Neutrophil (primary cell): Measurements from ENCODE around the gene CLCF1.

Source experiments
- H3K27ac ChIP-seq: fragments of 200-600 bp; sonication (generic); 2 replicates; pipeline ENCODE4 v1.5.1; 2016; ENCODE audit warnings: mild to moderate bottlenecking, moderate library complexity
- H3K27me3 ChIP-seq: fragments of 200-600 bp; sonication (generic); 2 replicates; pipeline ENCODE4 v1.6.0; 2016; ENCODE audit warnings: mild to moderate bottlenecking
- H3K36me3 ChIP-seq: fragments of 200-600 bp; sonication (generic); 2 replicates; pipeline ENCODE4 v1.5.1; 2017
- H3K4me1 ChIP-seq, 2 experiments: fragments of 200-600 bp in 1 of 2; sonication (generic) in 1 of 2; 1 replicate in 1 of 2; 2 replicates in 1 of 2; pipeline versions ENCODE4 v1.5.1 to v1.6.1; 2013 to 2016; ENCODE audit warnings: low read depth in 1 of 2, low read length in 1 of 2, mild to moderate bottlenecking in 1 of 2, moderate library complexity in 1 of 2; ENCODE audit not compliant: control insufficient read depth in 1 of 2, insufficient read depth in 1 of 2
- H3K4me3 ChIP-seq, 2 experiments: fragments of 200-600 bp in 1 of 2; sonication (generic) in 1 of 2; 1 replicate in 1 of 2; 2 replicates in 1 of 2; pipeline ENCODE4 v1.5.1; 2013 to 2016; ENCODE audit warnings: low read depth in 1 of 2, low read length in 1 of 2, mild to moderate bottlenecking in 1 of 2, moderate library complexity in 1 of 2
- H3K9me3 ChIP-seq: fragments of 200-600 bp; sonication (generic); 2 replicates; pipeline ENCODE4 v1.5.1; 2016
- TF ChIP-seq, protein P1 (sequence below): fragments of 200-600 bp; sonication (generic); IDR thresholded peaks from 2 replicates; pipeline ENCODE4 v1.5.1; 2016; ENCODE audit warnings: antibody characterized with exemption

The CLCF1 gene

DNA sequence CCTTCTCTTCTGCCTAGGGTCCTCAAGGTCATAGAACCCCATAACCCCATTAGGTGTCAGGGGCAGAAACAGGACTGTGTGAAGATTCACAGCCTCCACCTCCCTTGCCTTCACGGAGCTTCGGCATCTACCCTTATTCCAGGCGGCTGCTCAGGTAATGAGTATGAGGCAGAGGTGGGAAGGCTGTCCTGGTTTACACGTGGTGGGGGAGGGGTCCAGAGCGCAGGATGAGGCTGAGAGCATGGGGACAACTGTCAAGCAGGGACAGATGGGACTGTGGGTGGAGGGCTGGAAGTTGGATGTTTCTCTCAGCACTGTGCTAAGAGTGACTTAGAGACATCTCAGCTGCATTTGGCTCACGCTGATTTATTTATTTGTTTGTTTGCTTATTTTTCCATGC lies 14.1 kb upstream of the CLCF1 start:
- H3K4me1 ChIP-seq: peaks cover 21 to 22% of the 10 kb centered on the region in 2 experiments
- H3K4me3 ChIP-seq: no peak overlapping the region
- peaks cover 4% of the 10 kb centered on the region for H3K27me3 ChIP-seq

DNA sequence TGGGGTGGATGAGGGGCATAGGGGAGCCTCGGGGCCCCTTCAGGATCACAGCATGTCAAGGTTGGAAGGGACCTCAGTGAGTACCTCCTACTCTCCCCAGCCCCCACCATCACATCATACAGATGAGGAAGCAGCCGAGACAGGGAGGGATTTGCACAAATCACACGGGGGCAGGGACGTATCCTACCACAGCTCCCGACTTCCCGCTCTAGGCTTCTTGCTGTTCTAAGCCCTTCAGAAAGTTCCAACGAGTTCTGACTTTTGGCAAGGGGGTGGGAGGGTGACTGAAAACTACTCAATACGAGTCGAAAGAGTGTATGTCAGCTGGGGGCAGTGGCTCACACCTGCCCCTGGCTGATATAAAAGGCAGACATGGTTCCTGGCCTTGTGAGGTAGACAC lies 13.7 kb upstream of the CLCF1 start:
- Histone ChIP-seq H3K27me3 (peaks cover 4% of the 10 kb centered on the region), H3K4me1 (peaks cover 21 to 22% of the 10 kb centered on the region in 2 experiments), H3K27ac (no peak overlapping the region), H3K9me3 (no peaks in the 10 kb centered on the region), H3K36me3 (no peaks in the 10 kb centered on the region), H3K4me3 (no peak overlapping the region)
- TF ChIP-seq, protein P1, sequence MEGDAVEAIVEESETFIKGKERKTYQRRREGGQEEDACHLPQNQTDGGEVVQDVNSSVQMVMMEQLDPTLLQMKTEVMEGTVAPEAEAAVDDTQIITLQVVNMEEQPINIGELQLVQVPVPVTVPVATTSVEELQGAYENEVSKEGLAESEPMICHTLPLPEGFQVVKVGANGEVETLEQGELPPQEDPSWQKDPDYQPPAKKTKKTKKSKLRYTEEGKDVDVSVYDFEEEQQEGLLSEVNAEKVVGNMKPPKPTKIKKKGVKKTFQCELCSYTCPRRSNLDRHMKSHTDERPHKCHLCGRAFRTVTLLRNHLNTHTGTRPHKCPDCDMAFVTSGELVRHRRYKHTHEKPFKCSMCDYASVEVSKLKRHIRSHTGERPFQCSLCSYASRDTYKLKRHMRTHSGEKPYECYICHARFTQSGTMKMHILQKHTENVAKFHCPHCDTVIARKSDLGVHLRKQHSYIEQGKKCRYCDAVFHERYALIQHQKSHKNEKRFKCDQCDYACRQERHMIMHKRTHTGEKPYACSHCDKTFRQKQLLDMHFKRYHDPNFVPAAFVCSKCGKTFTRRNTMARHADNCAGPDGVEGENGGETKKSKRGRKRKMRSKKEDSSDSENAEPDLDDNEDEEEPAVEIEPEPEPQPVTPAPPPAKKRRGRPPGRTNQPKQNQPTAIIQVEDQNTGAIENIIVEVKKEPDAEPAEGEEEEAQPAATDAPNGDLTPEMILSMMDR: no peak

More for the DNA sequence above, 14.1 kb upstream of the CLCF1 start:
- Histone ChIP-seq H3K27ac (no peak overlapping the region), H3K36me3 (no peaks in the 10 kb centered on the region), H3K9me3 (no peaks in the 10 kb centered on the region)
- TF ChIP-seq, protein P1: no peak

DNA sequence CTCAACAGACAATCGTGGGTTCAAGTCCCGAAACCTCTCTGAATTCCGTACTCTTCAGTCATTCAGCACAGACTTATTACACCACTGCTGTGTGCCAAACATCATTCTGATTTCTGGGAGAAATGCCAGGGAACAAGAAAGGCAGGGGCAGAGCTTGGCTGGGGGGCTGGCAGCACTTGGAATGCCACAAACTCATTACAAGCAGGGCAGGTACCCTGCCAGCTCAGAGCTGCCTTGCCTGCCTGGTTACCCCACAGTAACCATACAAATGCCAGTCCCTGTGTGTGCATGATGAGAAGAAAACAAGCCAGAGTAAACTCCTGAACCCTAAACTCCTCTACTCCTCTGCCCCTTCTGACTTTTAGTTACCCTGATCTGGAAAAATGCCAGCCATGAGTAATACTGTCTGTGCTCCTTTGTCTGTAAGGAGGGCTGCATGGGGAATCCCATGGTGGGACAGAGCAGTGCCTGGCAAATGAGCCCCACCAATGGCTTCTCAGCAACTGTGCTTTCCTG lies 11.5 kb upstream of the CLCF1 start:
- TF ChIP-seq, protein P1: no peak
- H3K9me3 ChIP-seq: no peaks in the 10 kb centered on the region
- peaks cover 4% of the 10 kb centered on the region for H3K27me3 ChIP-seq
- H3K27ac ChIP-seq: no peak overlapping the region
- H3K36me3 ChIP-seq: no peaks in the 10 kb centered on the region
- no peak overlapping the region for H3K4me3 ChIP-seq
- H3K4me1 ChIP-seq: peaks cover 26 to 32% of the 10 kb centered on the region in 2 experiments

DNA sequence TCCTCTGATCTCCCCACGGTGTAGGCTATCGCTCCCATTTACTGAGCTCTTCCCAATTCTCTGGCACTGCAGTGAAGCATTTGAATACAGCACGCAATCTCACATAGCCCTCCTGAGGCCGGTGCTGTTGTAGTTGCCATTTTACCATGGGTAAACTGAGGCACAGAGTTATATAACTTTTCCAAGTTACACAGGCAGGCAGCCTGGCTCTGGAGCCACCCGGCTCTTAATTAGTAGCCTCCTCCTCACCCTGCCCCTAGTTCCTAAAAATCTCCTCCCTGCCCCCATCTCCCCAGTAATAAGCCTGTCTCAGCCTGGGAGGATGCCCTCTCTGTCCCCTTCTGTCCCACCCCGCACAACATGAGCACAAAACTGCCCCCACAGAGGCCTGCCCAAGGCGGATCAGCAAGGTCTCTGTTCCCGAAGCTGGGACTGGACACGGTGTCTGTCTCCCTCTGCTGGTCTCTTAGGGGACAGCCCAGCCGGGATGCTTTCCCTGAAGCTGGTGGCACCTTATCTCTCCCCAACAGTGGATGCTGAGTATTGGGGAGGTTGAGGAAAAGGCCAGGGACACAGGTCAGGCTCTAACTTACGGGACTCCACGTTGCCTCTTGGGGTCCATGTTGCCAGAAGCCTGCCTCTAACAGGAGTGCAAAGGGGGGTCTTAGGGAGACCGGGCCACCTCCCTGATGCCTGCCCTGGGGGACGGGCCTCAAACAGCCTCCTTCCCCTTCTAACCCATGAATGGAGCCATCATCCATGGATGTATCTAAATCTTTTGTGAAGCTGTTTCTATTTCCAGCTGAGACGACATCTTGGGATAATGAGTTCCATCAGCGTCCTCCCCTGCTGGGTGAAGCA lies 9.1 kb upstream of the CLCF1 start:
- TF ChIP-seq, protein P1: peak; percentile 97
- H3K27me3 ChIP-seq: peaks cover 4% of the 10 kb centered on the region

DNA sequence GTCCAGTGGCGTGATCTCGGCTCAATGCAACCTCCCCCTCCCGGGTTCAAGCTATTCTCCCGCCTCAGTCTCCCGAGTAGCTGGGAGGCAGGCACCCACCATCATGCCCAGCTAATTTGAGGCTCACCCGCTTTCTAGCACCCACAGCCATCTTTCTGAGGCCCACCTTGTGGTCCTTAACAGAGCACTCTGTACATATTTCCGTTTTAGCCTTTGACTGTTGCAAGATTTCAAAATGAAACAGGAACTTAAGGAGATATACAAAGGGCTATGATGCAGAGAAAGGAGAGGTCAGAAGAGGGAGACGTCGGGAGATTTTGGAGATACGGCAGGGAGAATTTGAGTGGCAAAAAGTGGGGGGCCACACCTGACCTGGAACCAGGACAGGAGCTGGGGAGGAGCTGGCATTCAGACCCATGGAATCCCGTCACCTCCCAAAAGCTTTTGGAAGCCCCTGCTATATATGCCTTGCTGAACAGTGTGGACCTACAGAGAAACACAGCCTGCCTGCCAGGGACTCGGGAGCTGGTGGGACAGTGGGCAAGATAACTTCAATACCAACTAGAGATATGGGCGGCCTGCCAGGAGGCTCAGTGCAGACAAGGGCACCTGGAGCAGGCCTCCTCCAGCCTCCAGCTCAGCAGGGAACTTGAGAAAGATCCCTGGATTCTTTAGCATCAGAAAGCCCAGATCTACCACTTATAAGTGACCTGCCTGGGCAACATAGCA lies 8.0 kb upstream of the CLCF1 start:
- TF ChIP-seq, protein P1: peak; percentile 25
- Histone ChIP-seq H3K36me3 (no peaks in the 10 kb centered on the region), H3K27ac (peak overlapping the region; percentile 84), H3K27me3 (no peaks in the 10 kb centered on the region), H3K9me3 (no peaks in the 10 kb centered on the region), H3K4me3 (peak overlapping the region; percentile 44 to 51), H3K4me1 (peaks cover 36 to 41% of the 10 kb centered on the region in 2 experiments)

More for the DNA sequence above, 9.1 kb upstream of the CLCF1 start:
- H3K4me1 ChIP-seq: peaks cover 41% of the 10 kb centered on the region in 2 experiments
- no peaks in the 10 kb centered on the region for H3K9me3 ChIP-seq
- peak overlapping the region; percentile 84 for H3K27ac ChIP-seq
- H3K36me3 ChIP-seq: no peaks in the 10 kb centered on the region
- peak overlapping the region in 1 of 2 experiments; percentile 10 for H3K4me3 ChIP-seq
